Uterus (tissue), 2 donors: Measurements from ENCODE around the gene ZNF695.
"Not testable (repeated sequence)": the region's sequence is repeated elsewhere in the genome, so short reads cannot be mapped to it uniquely, and the experiment has no call there.

Experiments used
- POLR2A ChIP-seq, 2 donors: fragments of 450-650 bp; IDR thresholded peaks; one replicate each; pipeline ENCODE4 v1.6.1; 2016; ENCODE audit warnings: antibody characterized with exemption in 2 of 2, mild to moderate bottlenecking in 1 of 2, moderate library complexity in 1 of 2
- TF ChIP-seq, protein P1 (sequence below), 4 experiments: fragments of 200-600 bp in 2 of 4; fragments of 450-650 bp in 2 of 4; sonication (generic) in 2 of 4; IDR thresholded peaks; one replicate each; pipeline ENCODE4 v1.5.1; 2016 to 2019; ENCODE audit warnings: antibody characterized with exemption in 4 of 4, mild to moderate bottlenecking in 2 of 4, moderate library complexity in 1 of 4

DNA sequence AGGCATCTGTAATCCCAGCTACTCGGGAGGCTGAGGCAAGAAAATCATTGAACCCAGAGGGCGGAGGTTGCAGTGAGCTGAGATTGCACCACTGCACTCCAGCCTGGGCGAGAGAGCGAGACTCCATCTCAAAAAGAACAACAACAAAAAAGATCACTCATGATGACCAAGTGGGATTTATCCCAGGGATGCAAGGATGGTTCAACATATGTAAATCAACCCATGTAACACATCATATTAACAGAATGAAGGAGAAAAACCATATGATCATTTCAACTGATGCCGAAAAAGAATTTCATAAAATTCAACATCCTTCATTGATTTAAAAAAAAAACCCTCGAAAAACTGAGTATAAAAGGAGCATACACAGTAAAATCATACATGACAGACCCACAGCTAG, 3.8 kb downstream of the ZNF695 start:
- TF ChIP-seq, protein P1, sequence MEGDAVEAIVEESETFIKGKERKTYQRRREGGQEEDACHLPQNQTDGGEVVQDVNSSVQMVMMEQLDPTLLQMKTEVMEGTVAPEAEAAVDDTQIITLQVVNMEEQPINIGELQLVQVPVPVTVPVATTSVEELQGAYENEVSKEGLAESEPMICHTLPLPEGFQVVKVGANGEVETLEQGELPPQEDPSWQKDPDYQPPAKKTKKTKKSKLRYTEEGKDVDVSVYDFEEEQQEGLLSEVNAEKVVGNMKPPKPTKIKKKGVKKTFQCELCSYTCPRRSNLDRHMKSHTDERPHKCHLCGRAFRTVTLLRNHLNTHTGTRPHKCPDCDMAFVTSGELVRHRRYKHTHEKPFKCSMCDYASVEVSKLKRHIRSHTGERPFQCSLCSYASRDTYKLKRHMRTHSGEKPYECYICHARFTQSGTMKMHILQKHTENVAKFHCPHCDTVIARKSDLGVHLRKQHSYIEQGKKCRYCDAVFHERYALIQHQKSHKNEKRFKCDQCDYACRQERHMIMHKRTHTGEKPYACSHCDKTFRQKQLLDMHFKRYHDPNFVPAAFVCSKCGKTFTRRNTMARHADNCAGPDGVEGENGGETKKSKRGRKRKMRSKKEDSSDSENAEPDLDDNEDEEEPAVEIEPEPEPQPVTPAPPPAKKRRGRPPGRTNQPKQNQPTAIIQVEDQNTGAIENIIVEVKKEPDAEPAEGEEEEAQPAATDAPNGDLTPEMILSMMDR (IDR thresholded peaks at IDR 0.05): not testable (repeated sequence)
- not testable (repeated sequence) for TF ChIP-seq POLR2A (IDR thresholded peaks at IDR 0.05)
